ENCODE data around the gene MYO6. TPM values are rescaled to one million over a fixed set of nuclear protein-coding genes. Genes with fewer than 3 reads are reported as not detected.

Gene MYO6
- total RNA-seq, 1 experiment from 2014 or later = 46.9 TPM

- H3T11ph ChIP-seq (ENCODE audit: low read length) = no peak overlapping the region
- no peak overlapping the region for H3K56ac ChIP-seq (ENCODE audit: insufficient read length, low read depth, low read length)
- H3K23me2 ChIP-seq (ENCODE audit: insufficient read length, low read depth, low read length, poor library complexity, severe bottlenecking) = no peaks in the 10 kb centered on the region
- H2BK20ac ChIP-seq (ENCODE audit: low read depth, low read length, poor library complexity, severe bottlenecking) = no peak overlapping the region
- no peaks in the 10 kb centered on the region for H3K79me1 ChIP-seq (ENCODE audit: insufficient read depth, low read depth, low read length, poor library complexity, severe bottlenecking)
- WGBS (ENCODE audit: extremely low coverage, insufficient read length, low lambda C conversion rate) = no CpG with 5 or more reads among the region's 7 CpGs
- H3K27me3 ChIP-seq (ENCODE audit: insufficient read depth, low read length) = no peaks in the 10 kb centered on the region
- no peak for DNase-seq
- H2BK12ac ChIP-seq (ENCODE audit: insufficient read length, low read depth, low read length) = no peak overlapping the region
- no peak overlapping the region for H2BK120ac ChIP-seq (ENCODE audit: low read depth, low read length, poor library complexity, severe bottlenecking)
- H2BK5ac ChIP-seq (ENCODE audit: insufficient read length, low read length) = no peak overlapping the region
- Mint-ChIP-seq H3K4me3 (no peak overlapping the region), H3K27ac (no peak overlapping the region), H3K36me3 (ENCODE audit: insufficient read depth in 1 of 3, low read depth in 3 of 3) (peaks cover 0 to 2% (median 0%) of the 10 kb centered on the region in 3 experiments; a peak in 3 of 7 replicates), H3K4me1 (peaks cover 0 to 7% of the 10 kb centered on the region in 2 experiments; a peak in 1 of 4 replicates), H3K27me3 (ENCODE audit: low read depth) (no peaks in the 10 kb centered on the region), H3K9me3 (no peaks in the 10 kb centered on the region)
- no peak overlapping the region for H3K4me2 ChIP-seq (ENCODE audit: insufficient read depth, insufficient read length, low read length)
- no peak overlapping the region for H3K14ac ChIP-seq (ENCODE audit: insufficient read depth, low read length)
- no peak overlapping the region for H2BK15ac ChIP-seq (ENCODE audit: low read depth, low read length)
- H3K18ac ChIP-seq (ENCODE audit: insufficient read length, low read depth, low read length) = no peak overlapping the region
- no peak overlapping the region for H3K9ac ChIP-seq (ENCODE audit: extremely low read depth, insufficient read length, low read length)
- H4K8ac ChIP-seq (replicated peaks; ENCODE audit: insufficient read length, low read depth, low read length) = no peak overlapping the region
- H4K20me1 ChIP-seq (ENCODE audit: control insufficient read depth, insufficient read depth, insufficient read length) = no peaks in the 10 kb centered on the region
- no peak overlapping the region for H3K4ac ChIP-seq (ENCODE audit: low read depth, low read length)
- H4K5ac ChIP-seq (ENCODE audit: insufficient read length, low read depth, low read length) = no peak overlapping the region
- H3K23ac ChIP-seq (ENCODE audit: insufficient read length, low read depth, low read length) = no peak overlapping the region
- H3K27ac ChIP-seq (ENCODE audit: insufficient read length, low read depth, low read length) = no peak overlapping the region
- H2AK5ac ChIP-seq (ENCODE audit: insufficient read length, low read length) = no peak overlapping the region
- no peaks in the 10 kb centered on the region for H3K9me3 ChIP-seq (ENCODE audit: control insufficient read depth, low read depth, low read length)
- no peak overlapping the region for H2AFZ ChIP-seq (ENCODE audit: low read length)
- no peaks in the 10 kb centered on the region for H3K79me2 ChIP-seq (ENCODE audit: insufficient read depth, low read length)
- H4K91ac ChIP-seq (ENCODE audit: insufficient read length, low read depth, low read length) = no peak overlapping the region
- no peaks in the 10 kb centered on the region for H3K4me1 ChIP-seq (ENCODE audit: insufficient read depth, low read length)
- TF ChIP-seq CTCF (conservative IDR thresholded peaks at IDR 0.05) = no peak
Measured at GRCh38 chr6:75850026-75850833, 101.2 kb downstream of the MYO6 start.

Data from H9 (cell line).